RWPE1 (cell line): ENCODE results near the gene STAG2.

Experiments used
- CTCF ChIA-PET: fragments of 350-600 bp; sonication (Branson Sonifier 250); formaldehyde crosslinking; extraction: SDS; loops from one replicate; lab custom pipeline; 2021; lab: Yijun Ruan, JAX
- POLR2A ChIA-PET: fragments of 400-600 bp; formaldehyde crosslinking; extraction: SDS; loops from one replicate; lab custom pipeline; 2020; ENCODE audit warnings: antibody characterized with exemption; ENCODE audit not compliant: low non-redundant PET; lab: Yijun Ruan, JAX
- DNase-seq: peaks from one replicate; pipeline ENCODE4 v3.0.0; 2012; ENCODE audit warnings: low spot score
- H3K27ac ChIP-seq: fragments of 450-650 bp; 2 replicates; pipeline ENCODE4 v1.5.1; 2017
- CTCF ChIP-seq: fragments of 450-650 bp; conservative IDR thresholded peaks from 2 replicates; pipeline ENCODE4 v1.5.1; 2017; ENCODE audit warnings: low read depth, mild to moderate bottlenecking

The STAG2 gene

GRCh38 chrX:123968383-123969050 lies 7.0 kb downstream of the STAG2 start:
- H3K27ac ChIP-seq: no peak overlapping the region
- TF ChIP-seq CTCF: no peak
- CTCF ChIA-PET: no interaction called here
- no peak for DNase-seq
- POLR2A ChIA-PET: no interaction called here

GRCh38 chrX:123971982-123972381 lies 10.5 kb downstream of the STAG2 start:
- no peak for TF ChIP-seq CTCF
- DNase-seq: no peak
- POLR2A ChIA-PET: no interaction called here
- CTCF ChIA-PET: no interaction called here
- H3K27ac ChIP-seq: no peak overlapping the region

- no peak for DNase-seq
- no peak overlapping the region for H3K27ac ChIP-seq
- TF ChIP-seq CTCF: no peak
- ChIA-PET CTCF (no interaction called here), POLR2A (no interaction called here)
Observed at GRCh38 chrX:123973921-123974320, 12.4 kb downstream of the STAG2 start.

- no peak for DNase-seq
- H3K27ac ChIP-seq: peak overlapping the region; percentile 35; the same call in 1 of the 2 replicates
- CTCF ChIA-PET: no interaction called here
- TF ChIP-seq CTCF: no peak
- POLR2A ChIA-PET: no interaction called here
Observed at GRCh38 chrX:123975180-123975579, 13.7 kb downstream of the STAG2 start.

- ChIA-PET CTCF (no interaction called here), POLR2A (no interaction called here)
- TF ChIP-seq CTCF: 0 out of 2 replicates have a peak, but pooled peaks have one; percentile 11
- no peak overlapping the region for H3K27ac ChIP-seq
- peak; percentile 20 for DNase-seq
Observed at GRCh38 chrX:123976706-123977316, 15.3 kb downstream of the STAG2 start.

- no peak overlapping the region for H3K27ac ChIP-seq
- POLR2A ChIA-PET: no interaction called here
- CTCF ChIA-PET: no interaction called here
- no peak for DNase-seq
- no peak for TF ChIP-seq CTCF
Observed at GRCh38 chrX:123983240-123983639, 21.7 kb downstream of the STAG2 start.
